Upper lobe of left lung (tissue), 6 donors: Measurements from ENCODE around the gene SIRPB1. TPM values are rescaled to one million over a fixed set of nuclear protein-coding genes. Genes with fewer than 3 reads are reported as not detected.

Experiments
- ATAC-seq, 2 donors: fragments of 200-7000 bp; cut with Tn5 transposase; one replicate each; pipeline ENCODE4 v1.9.1; 2022; ENCODE audit warnings: mild to moderate bottlenecking in 2 of 2, moderate library complexity in 2 of 2; ENCODE audit not compliant: low FRiP score in 2 of 2
- DNase-seq, 2 donors: peaks; one replicate each; pipeline ENCODE4 v3.0.0-alpha.2; 2019 to 2020
- H3K27ac ChIP-seq, 4 donors: fragments of 200-600 bp; sonication (generic); one replicate each; pipeline ENCODE4 v1.5.1; 2016 to 2019
- H3K27me3 ChIP-seq, 4 donors: fragments of 200-600 bp; sonication (generic); one replicate each; pipeline ENCODE4 v1.5.1; 2017 to 2019
- H3K36me3 ChIP-seq, 4 donors: fragments of 200-600 bp; sonication (generic); one replicate each; pipeline ENCODE4 v1.5.1; 2016 to 2019
- H3K4me1 ChIP-seq, 4 donors: fragments of 200-600 bp; sonication (generic); one replicate each; pipeline ENCODE4 v1.5.1; 2018 to 2019
- H3K4me3 ChIP-seq, 4 donors: fragments of 200-600 bp; sonication (generic); one replicate each; pipeline ENCODE4 v1.5.1; 2017 to 2019; ENCODE audit warnings: mild to moderate bottlenecking in 2 of 4, moderate library complexity in 1 of 4
- H3K9me3 ChIP-seq, 4 donors: fragments of 200-600 bp; sonication (generic); one replicate each; pipeline ENCODE4 v1.5.1; 2018 to 2019
- CTCF ChIP-seq, 6 experiments: fragments of 450-650 bp in 4 of 6; fragments of 200-600 bp in 2 of 6; sonication (generic) in 2 of 6; IDR thresholded peaks; one replicate each; pipeline ENCODE4 v1.5.1; 2016 to 2019; ENCODE audit warnings: antibody characterized with exemption in 6 of 6
- EP300 ChIP-seq, 4 donors: sonication (generic); formaldehyde crosslinking; IDR thresholded peaks; one replicate each; pipeline ENCODE4 v1.5.1; 2017; ENCODE audit warnings: antibody characterized with exemption in 4 of 4, control low read depth in 2 of 4
- POLR2A ChIP-seq, 4 donors: fragments of 450-650 bp; IDR thresholded peaks; one replicate each; pipeline ENCODE4 v1.5.1; 2016 to 2017; ENCODE audit warnings: antibody characterized with exemption in 4 of 4, mild to moderate bottlenecking in 2 of 4
- POLR2AphosphoS5 ChIP-seq, 2 donors: sonication (generic); formaldehyde crosslinking; IDR thresholded peaks; one replicate each; pipeline ENCODE4 v1.5.1; 2017; ENCODE audit warnings: antibody characterized with exemption in 2 of 2
- WGBS, 2 donors: methylation state at CpG; one replicate each; pipeline ENCODE4 v1.1.5; 2017 to 2018; 5-methylcytosine and 5-hydroxymethylcytosine counted together
- total RNA-seq, 6 donors: library from RNA; depleted of rRNA in 4 of 6; stranded (reverse); fragments of >200 nt in 4 of 6; gene quantifications; one replicate each; pipeline versions ENCODE4 v1.1.0 to v1.2.1, GENCODE V29; 2016 to 2021
- donor health status: DM: no; HTN: no; CAD: no; lungs with moderate emphysema.
- donor health status: DM: no; HTN: yes; CAD: no; lungs with severe emphysema.

SIRPB1 gene
- total RNA-seq, 6 donors from 2014 or later, result 15.7 to 52.0 (median 25.3) TPM

- WGBS, 2 donors, result 62 to 78% methylated on average over 4 of the region's 4 CpGs
- ATAC-seq, result no peak
These were observed 12.4 kb upstream of the SIRPB1 start for GRCh38 chr20:1632178-1632577.

GRCh38 chr20:1631309-1632151 lies 11.7 kb upstream of the SIRPB1 start:
- ATAC-seq (no peak), DNase-seq (no peak)
- TF ChIP-seq POLR2AphosphoS5 (IDR thresholded peaks at IDR 0.05), result no peak
- no peak for TF ChIP-seq EP300 (IDR thresholded peaks at IDR 0.05)
- TF ChIP-seq CTCF (IDR thresholded peaks at IDR 0.05), result no peak
- TF ChIP-seq POLR2A (IDR thresholded peaks at IDR 0.05), result no peak
- Histone ChIP-seq H3K27ac (no peak overlapping the region), H3K4me1 (peaks cover 0 to 4% (median 0%) of the 10 kb centered on the region in 4 donors), H3K4me3 (no peak overlapping the region), H3K27me3 (no peaks in the 10 kb centered on the region), H3K9me3 (no peaks in the 10 kb centered on the region), H3K36me3 (no peaks in the 10 kb centered on the region)
- 61 to 72% methylated on average over 9 of the region's 9 CpGs for WGBS, 2 donors

More at GRCh38 chr20:1632178-1632577, 12.4 kb upstream of the SIRPB1 start:
- Histone ChIP-seq H3K9me3 (no peaks in the 10 kb centered on the region), H3K27me3 (no peaks in the 10 kb centered on the region), H3K4me3 (no peak overlapping the region), H3K36me3 (no peaks in the 10 kb centered on the region), H3K4me1 (no peaks in the 10 kb centered on the region), H3K27ac (no peak overlapping the region)
- DNase-seq, result no peak
- no peak for TF ChIP-seq POLR2AphosphoS5 (IDR thresholded peaks at IDR 0.05)
- no peak for TF ChIP-seq POLR2A (IDR thresholded peaks at IDR 0.05)
- no peak for TF ChIP-seq CTCF (IDR thresholded peaks at IDR 0.05)
- no peak for TF ChIP-seq EP300 (IDR thresholded peaks at IDR 0.05)

- H3K4me3 ChIP-seq, result no peak overlapping the region
- H3K4me1 ChIP-seq, result peaks cover 0 to 5% (median 0%) of the 10 kb centered on the region in 4 donors
- no peaks in the 10 kb centered on the region for H3K36me3 ChIP-seq
- no peaks in the 10 kb centered on the region for H3K27me3 ChIP-seq
- ATAC-seq, result peak in 1 of 2 donors; percentile 35
- no peak overlapping the region for H3K27ac ChIP-seq
- TF ChIP-seq POLR2AphosphoS5 (IDR thresholded peaks at IDR 0.05) (no peak), EP300 (IDR thresholded peaks at IDR 0.05) (no peak), CTCF (IDR thresholded peaks at IDR 0.05) (no peak), POLR2A (IDR thresholded peaks at IDR 0.05) (no peak)
- 91 to 98% methylated on average over 4 to 5 of the region's 5 CpGs for WGBS, 2 donors
- no peak for DNase-seq
- no peaks in the 10 kb centered on the region for H3K9me3 ChIP-seq
These were observed 10.4 kb upstream of the SIRPB1 start for GRCh38 chr20:1630186-1630585.

GRCh38 chr20:1629321-1629720 lies 9.5 kb upstream of the SIRPB1 start:
- Histone ChIP-seq H3K36me3 (no peaks in the 10 kb centered on the region), H3K4me1 (peaks cover 0 to 5% (median 0%) of the 10 kb centered on the region in 4 donors), H3K4me3 (no peak overlapping the region), H3K27me3 (no peaks in the 10 kb centered on the region), H3K9me3 (no peaks in the 10 kb centered on the region), H3K27ac (no peak overlapping the region)
- TF ChIP-seq POLR2AphosphoS5 (IDR thresholded peaks at IDR 0.05) (no peak), POLR2A (IDR thresholded peaks at IDR 0.05) (no peak), CTCF (IDR thresholded peaks at IDR 0.05) (no peak), EP300 (IDR thresholded peaks at IDR 0.05) (no peak)
- ATAC-seq, result no peak
- DNase-seq, result no peak
- WGBS, 2 donors, result 68 to 79% methylated on average over 4 to 5 of the region's 5 CpGs
